G401 (cell line): ENCODE data around the gene HOXA3. TPM values are rescaled to one million over a fixed set of nuclear protein-coding genes. Genes with fewer than 3 reads are reported as not detected.

Source experiments
- DNase-seq: peaks from one replicate; pipeline ENCODE4 v3.0.0-alpha.2; 2015; ENCODE audit warnings: low spot score
- in situ Hi-C: cut with HindIII; loops from 2 replicates; pipeline ENCODE4 v1.10.0; 2016; ENCODE audit warnings: low sequenced_read_pairs, mixed read lengths
- total RNA-seq: library from RNA; depleted of rRNA; stranded (reverse); fragments of >200 nt; shearing (Covaris generic); gene quantifications from 2 replicates; pipeline ENCODE4 v1.2.3, GENCODE V29; 2014

The HOXA3 gene
- total RNA-seq, 1 experiment from 2014 or later, result 2.2 TPM

GRCh38 chr7:27179503-27180430, 27.4 kb upstream of the HOXA3 start:
- in situ Hi-C loops, result no loop called here
- DNase-seq, result peak; percentile 40

- DNase-seq, result no peak
- in situ Hi-C loops, result no loop called here
Measured at GRCh38 chr7:27179030-27179429, 26.6 kb upstream of the HOXA3 start.

- in situ Hi-C loops, result no loop called here
- no peak for DNase-seq
Measured at GRCh38 chr7:27178366-27178765, 26.0 kb upstream of the HOXA3 start.

GRCh38 chr7:27177795-27178320, 25.5 kb upstream of the HOXA3 start:
- no peak for DNase-seq
- in situ Hi-C loops, result no loop called here

- DNase-seq, result no peak
- in situ Hi-C loops, result no loop called here
Measured at GRCh38 chr7:27176962-27177794, 24.8 kb upstream of the HOXA3 start.

- in situ Hi-C loops, result no loop called here
Measured at GRCh38 chr7:27176524-27176845, 24.1 kb upstream of the HOXA3 start.

GRCh38 chr7:27175626-27176523, 23.5 kb upstream of the HOXA3 start:
- in situ Hi-C loops, result no loop called here
- DNase-seq, result no peak

More at GRCh38 chr7:27176524-27176845, 24.1 kb upstream of the HOXA3 start:
- DNase-seq, result no peak

- peak; percentile 44 for DNase-seq
- in situ Hi-C loops, result no loop called here
Measured at GRCh38 chr7:27174874-27175625, 22.7 kb upstream of the HOXA3 start.

GRCh38 chr7:27173956-27174873, 21.8 kb upstream of the HOXA3 start, which contains the start of gene HOXA10:
Gene HOXA10, minus strand, starts transcription at chr7:27174320. Its CDS starts 14 bp downstream, at chr7:27174306.
- in situ Hi-C loops, result no loop called here
- no peak for DNase-seq

- in situ Hi-C loops, result no loop called here
Measured at GRCh38 chr7:27173511-27173955, 21.1 kb upstream of the HOXA3 start.

GRCh38 chr7:27172823-27173510, 20.6 kb upstream of the HOXA3 start:
- in situ Hi-C loops, result no loop called here

More at GRCh38 chr7:27173511-27173955, 21.1 kb upstream of the HOXA3 start:
- DNase-seq, result no peak

GRCh38 chr7:27172315-27172774, 20.0 kb upstream of the HOXA3 start:
- in situ Hi-C loops, result no loop called here
- no peak for DNase-seq

More at GRCh38 chr7:27172823-27173510, 20.6 kb upstream of the HOXA3 start:
- no peak for DNase-seq

- no peak for DNase-seq
- in situ Hi-C loops, result no loop called here
Measured at GRCh38 chr7:27171637-27172314, 19.4 kb upstream of the HOXA3 start.

GRCh38 chr7:27171325-27171636, 18.9 kb upstream of the HOXA3 start:
- in situ Hi-C loops, result no loop called here
- DNase-seq, result no peak

- in situ Hi-C loops, result no loop called here
- no peak for DNase-seq
Measured at GRCh38 chr7:27170426-27171324, 18.3 kb upstream of the HOXA3 start.
